Liver (tissue), 9 donors: ENCODE results near the gene EMX1. TPM values are rescaled to one million over a fixed set of nuclear protein-coding genes. Genes with fewer than 3 reads are reported as not detected.
A peak's percentile ranks its signal among the peaks of the same experiment; 100 is the strongest.

Experiments
- DNase-seq: peaks from one replicate; pipeline ENCODE4 v3.0.0-alpha.2; 2017; ENCODE audit warnings: low spot score
- H3K27ac ChIP-seq, 2 donors: one replicate each; pipeline ENCODE4 v1.7.0; 2013; ENCODE audit warnings: inconsistent platforms in 2 of 2, low read length in 2 of 2, control low read depth in 1 of 2, low read depth in 1 of 2, mild to moderate bottlenecking in 1 of 2
- H3K27me3 ChIP-seq, 4 donors: one replicate each; pipeline versions ENCODE4 v1.6.1 to v1.7.0; 2013; ENCODE audit warnings: low read length in 3 of 4, inconsistent platforms in 1 of 4, mild to moderate bottlenecking in 1 of 4, moderate library complexity in 1 of 4; ENCODE audit not compliant: control insufficient read depth in 4 of 4, insufficient read depth in 4 of 4
- H3K36me3 ChIP-seq, 4 donors: one replicate each; pipeline versions ENCODE4 v1.6.1 to v1.7.0; 2013; ENCODE audit warnings: low read length in 3 of 4, mild to moderate bottlenecking in 3 of 4, low read depth in 1 of 4, moderate library complexity in 1 of 4; ENCODE audit not compliant: control insufficient read depth in 4 of 4, insufficient read depth in 3 of 4
- H3K4me1 ChIP-seq, 4 donors: one replicate each; pipeline versions ENCODE4 v1.6.1 to v1.7.0; 2013; ENCODE audit warnings: low read length in 3 of 4, mild to moderate bottlenecking in 3 of 4, moderate library complexity in 1 of 4; ENCODE audit not compliant: control insufficient read depth in 4 of 4, insufficient read depth in 4 of 4
- H3K4me3 ChIP-seq, 3 donors: one replicate each; pipeline versions ENCODE4 v1.6.1 to v1.7.0; 2013; ENCODE audit warnings: low read length in 3 of 3, control low read depth in 1 of 3, low read depth in 1 of 3, mild to moderate bottlenecking in 1 of 3
- H3K9ac ChIP-seq, 2 donors: one replicate each; pipeline ENCODE4 v1.7.0; 2013; ENCODE audit warnings: low read length in 2 of 2, mild to moderate bottlenecking in 2 of 2, moderate library complexity in 2 of 2, control low read depth in 1 of 2, low read depth in 1 of 2
- H3K9me3 ChIP-seq, 4 donors: one replicate each; pipeline versions ENCODE4 v1.6.1 to v1.7.0; 2013; ENCODE audit warnings: low read length in 3 of 4; ENCODE audit not compliant: control insufficient read depth in 4 of 4
- ATF3 ChIP-seq: IDR thresholded peaks from 2 replicates; pipeline ENCODE4 v1.6.1; 2016; ENCODE audit warnings: antibody characterized with exemption
- CTCF ChIP-seq: fragments of 150-350 bp; IDR thresholded peaks from 2 replicates; pipeline ENCODE4 v1.5.1; 2017; ENCODE audit warnings: improper control_type of control experiment, low read depth, low read length; ENCODE audit not compliant: missing input control
- FOXA1 ChIP-seq: IDR thresholded peaks from 2 replicates; pipeline ENCODE4 v1.6.1; 2016; ENCODE audit warnings: antibody characterized with exemption
- FOXA2 ChIP-seq: IDR thresholded peaks from 2 replicates; pipeline ENCODE4 v1.6.1; 2016; ENCODE audit warnings: antibody characterized with exemption
- HNF4A ChIP-seq, 2 donors: conservative IDR thresholded peaks; 2 replicates each; pipeline ENCODE4 v1.6.1; 2016; ENCODE audit warnings: antibody characterized with exemption in 2 of 2, mild to moderate bottlenecking in 2 of 2
- HNF4G ChIP-seq: IDR thresholded peaks from 2 replicates; pipeline ENCODE4 v1.6.1; 2016; ENCODE audit warnings: antibody characterized with exemption
- JUND ChIP-seq, 2 donors: IDR thresholded peaks; 2 replicates each; pipeline ENCODE4 v1.6.1; 2016; ENCODE audit warnings: antibody characterized with exemption in 2 of 2
- NR2F2 ChIP-seq: IDR thresholded peaks from 2 replicates; pipeline ENCODE4 v1.6.1; 2016; ENCODE audit warnings: antibody characterized with exemption
- RAD21 ChIP-seq, 2 donors: IDR thresholded peaks; 2 replicates each; pipeline ENCODE4 v1.6.1; 2016; ENCODE audit warnings: antibody characterized with exemption in 2 of 2, mild to moderate bottlenecking in 2 of 2
- REST ChIP-seq: IDR thresholded peaks from 2 replicates; pipeline ENCODE4 v1.6.1; 2016; ENCODE audit warnings: antibody characterized with exemption, mild to moderate bottlenecking
- RXRA ChIP-seq, 2 donors: IDR thresholded peaks; 2 replicates each; pipeline ENCODE4 v1.6.1; 2017 to 2018; ENCODE audit warnings: antibody characterized with exemption in 2 of 2, mild to moderate bottlenecking in 1 of 2
- SP1 ChIP-seq: IDR thresholded peaks from 2 replicates; pipeline ENCODE4 v1.6.1; 2018; ENCODE audit warnings: antibody characterized with exemption, mild to moderate bottlenecking
- TAF1 ChIP-seq: conservative IDR thresholded peaks from 2 replicates; pipeline ENCODE4 v1.6.1; 2016; ENCODE audit warnings: antibody characterized with exemption, mild to moderate bottlenecking
- YY1 ChIP-seq: IDR thresholded peaks from 2 replicates; pipeline ENCODE4 v1.6.1; 2016; ENCODE audit warnings: antibody characterized with exemption, mild to moderate bottlenecking
- WGBS: extraction: QIAGEN DNeasy Blood & Tissue Kit; methylation state at CpG from one replicate; pipeline ENCODE4 v1.1.7; 2013; 5-methylcytosine and 5-hydroxymethylcytosine counted together
- polyA plus RNA-seq, 2 donors: library from polyadenylated mRNA; stranded (reverse) in 1 of 2; unstranded in 1 of 2; fragments of 200-250 nt in 1 of 2; fragments of >200 nt in 1 of 2; fragmentation: Nextera tagmentation in 1 of 2; extraction: Ambion mirVana in 1 of 2; gene quantifications; one replicate each; pipeline versions ENCODE4 v1.2.1 to v1.2.3, GENCODE V29; 2013 to 2015
- total RNA-seq, 2 donors: library from RNA; depleted of rRNA; stranded (reverse); fragments of >200 nt; gene quantifications; one replicate each; pipeline ENCODE4 v1.2.3, GENCODE V29; 2014
- TF ChIP-seq, protein P1 (sequence below): IDR thresholded peaks from 2 replicates; pipeline ENCODE4 v1.6.1; 2016; ENCODE audit warnings: antibody characterized with exemption
- donor health status: healthy.
- donor health status: healthy.
- donor health status: healthy.
- donor health status: healthy.
- donor health status: healthy.

The EMX1 gene
- total and polyA plus RNA-seq, 4 donors: 0.06 to 0.18 (median 0.08) TPM; not detected in 1

- Histone ChIP-seq H3K27ac (no peak overlapping the region), H3K9ac (no peak overlapping the region), H3K4me3 (no peak overlapping the region), H3K27me3 (peaks cover 0 to 47% (median 21%) of the 10 kb centered on the region in 4 donors), H3K36me3 (no peaks in the 10 kb centered on the region), H3K4me1 (peaks cover 0 to 14% (median 6%) of the 10 kb centered on the region in 4 donors), H3K9me3 (peaks cover 0 to 4% (median 0%) of the 10 kb centered on the region in 4 donors)
- DNase-seq: peak; percentile 27
- TF ChIP-seq CTCF (no peak), RXRA (IDR thresholded peaks at IDR 0.05) (no peak), RAD21 (IDR thresholded peaks at IDR 0.05) (no peak), NR2F2 (no peak), YY1 (no peak), REST (no peak), FOXA2 (no peak), HNF4G (no peak)
- TF ChIP-seq, protein P1, sequence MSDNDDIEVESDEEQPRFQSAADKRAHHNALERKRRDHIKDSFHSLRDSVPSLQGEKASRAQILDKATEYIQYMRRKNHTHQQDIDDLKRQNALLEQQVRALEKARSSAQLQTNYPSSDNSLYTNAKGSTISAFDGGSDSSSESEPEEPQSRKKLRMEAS: no peak
- WGBS: 7% methylated on average over 36 of the region's 36 CpGs
These were observed 6.6 kb downstream of the EMX1 start for GRCh38 chr2:72923833-72924352.

DNA sequence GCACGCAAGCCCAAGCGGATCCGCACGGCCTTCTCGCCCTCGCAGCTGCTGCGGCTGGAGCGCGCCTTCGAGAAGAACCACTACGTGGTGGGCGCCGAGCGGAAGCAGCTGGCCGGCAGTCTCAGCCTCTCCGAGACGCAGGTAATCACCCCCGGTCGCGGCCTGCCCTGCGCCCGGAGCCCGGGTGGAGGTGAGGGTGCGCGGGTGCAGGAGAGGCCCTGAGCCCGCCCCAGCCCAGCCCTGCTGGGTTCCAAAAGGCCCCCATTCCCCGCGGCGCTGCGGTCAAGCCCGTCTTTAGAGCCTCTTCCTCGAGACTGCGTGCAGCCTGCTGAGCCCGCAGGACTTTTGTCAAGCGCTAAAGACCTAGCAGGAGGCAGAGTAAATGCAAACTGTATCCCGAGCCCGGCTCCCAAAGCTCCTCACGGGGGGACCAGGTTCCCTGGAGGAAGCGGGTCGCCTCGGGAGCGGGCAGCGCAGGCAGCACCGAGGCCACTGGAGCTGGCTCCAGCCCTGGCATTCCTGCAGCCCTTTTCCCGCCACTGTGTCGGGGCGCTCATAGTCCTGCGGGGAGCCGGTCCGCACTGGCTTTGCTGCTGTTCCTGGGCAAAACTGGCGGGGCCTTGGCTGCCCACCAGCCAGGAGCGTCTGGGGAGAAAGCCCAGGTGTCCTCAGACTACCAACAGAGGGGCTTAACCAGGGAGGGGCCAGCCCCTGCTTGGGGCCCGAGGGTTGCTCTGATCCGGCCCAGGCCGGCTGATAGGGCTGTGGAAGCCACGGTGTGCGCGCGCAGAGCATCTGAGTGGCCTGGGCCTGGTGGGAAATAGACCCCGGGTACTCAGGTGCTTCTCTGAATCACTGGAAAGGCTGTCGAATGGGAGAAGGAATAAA lies 7.3 kb downstream of the EMX1 start:
- Histone ChIP-seq H3K9me3 (peaks cover 0 to 4% (median 0%) of the 10 kb centered on the region in 4 donors), H3K4me1 (peaks cover 0 to 14% (median 6%) of the 10 kb centered on the region in 4 donors), H3K36me3 (no peaks in the 10 kb centered on the region), H3K4me3 (no peak overlapping the region), H3K27me3 (peaks cover 0 to 46% (median 23%) of the 10 kb centered on the region in 4 donors), H3K9ac (no peak overlapping the region), H3K27ac (no peak overlapping the region)
- WGBS: 5% methylated on average over 61 of the region's 61 CpGs
- no peak for DNase-seq
- no peak for TF ChIP-seq HNF4A (conservative IDR thresholded peaks at IDR 0.05)
- TF ChIP-seq REST: no peak
- TF ChIP-seq SP1: no peak
- TF ChIP-seq FOXA1: no peak
- no peak for TF ChIP-seq FOXA2
- TF ChIP-seq TAF1: no peak
- TF ChIP-seq RXRA (IDR thresholded peaks at IDR 0.05): no peak
- TF ChIP-seq RAD21 (IDR thresholded peaks at IDR 0.05): no peak
- no peak for TF ChIP-seq JUND (IDR thresholded peaks at IDR 0.05)
- no peak for TF ChIP-seq CTCF
- TF ChIP-seq YY1: no peak
- TF ChIP-seq ATF3: no peak
- TF ChIP-seq, protein P1: no peak
- TF ChIP-seq NR2F2: no peak
